ENCODE data around the gene STXBP6. TPM values are rescaled to one million over a fixed set of nuclear protein-coding genes. Genes with fewer than 3 reads are reported as not detected.

Gene STXBP6
- total RNA-seq, 2 experiments from 2014 or later: not detected

- Mint-ChIP-seq H3K27me3 (peaks cover 12% of the 10 kb centered on the region), H3K4me1 (peaks cover 4% of the 10 kb centered on the region), H3K4me3 (no peak overlapping the region), H3K9me3 (ENCODE audit: low read depth) (no peaks in the 10 kb centered on the region), H3K27ac (no peak overlapping the region), H3K36me3 (no peaks in the 10 kb centered on the region)
- no peak for ATAC-seq
- no peak for DNase-seq
- CTCF ChIA-PET: no interaction called here
Observed at GRCh38 chr14:24802236-24802635, 247.7 kb downstream of the STXBP6 start.

GRCh38 chr14:24801024-24801423 lies 248.9 kb downstream of the STXBP6 start:
- DNase-seq (no peak), ATAC-seq (no peak)
- no peak overlapping the region for H3K27ac Mint-ChIP-seq
- CTCF ChIA-PET: no interaction called here
- no peak overlapping the region for H3K4me3 Mint-ChIP-seq
- H3K27me3 Mint-ChIP-seq: peaks cover 9% of the 10 kb centered on the region
- no peaks in the 10 kb centered on the region for H3K36me3 Mint-ChIP-seq
- H3K4me1 Mint-ChIP-seq: peaks cover 4% of the 10 kb centered on the region
- H3K9me3 Mint-ChIP-seq (ENCODE audit: low read depth): no peaks in the 10 kb centered on the region

GRCh38 chr14:24798911-24799462 lies 251.0 kb downstream of the STXBP6 start:
- CTCF ChIA-PET: no interaction called here
- Mint-ChIP-seq H3K36me3 (no peaks in the 10 kb centered on the region), H3K4me3 (no peak overlapping the region), H3K9me3 (ENCODE audit: low read depth) (no peaks in the 10 kb centered on the region), H3K4me1 (peaks cover 4% of the 10 kb centered on the region), H3K27ac (no peak overlapping the region), H3K27me3 (peaks cover 9% of the 10 kb centered on the region)
- no peak for DNase-seq
- no peak for ATAC-seq

GRCh38 chr14:24795406-24795805 lies 254.5 kb downstream of the STXBP6 start:
- CTCF ChIA-PET: no interaction called here
- Mint-ChIP-seq H3K4me3 (no peak overlapping the region), H3K27me3 (peaks cover 17% of the 10 kb centered on the region), H3K27ac (no peak overlapping the region), H3K4me1 (peaks cover 4% of the 10 kb centered on the region), H3K36me3 (no peaks in the 10 kb centered on the region), H3K9me3 (ENCODE audit: low read depth) (no peaks in the 10 kb centered on the region)
- ATAC-seq: no peak
- DNase-seq: no peak

GRCh38 chr14:24794644-24795305 lies 255.2 kb downstream of the STXBP6 start:
- no peaks in the 10 kb centered on the region for H3K9me3 Mint-ChIP-seq (ENCODE audit: low read depth)
- H3K27me3 Mint-ChIP-seq: peaks cover 17% of the 10 kb centered on the region
- H3K4me1 Mint-ChIP-seq: peaks cover 4% of the 10 kb centered on the region
- no peak for DNase-seq
- CTCF ChIA-PET: no interaction called here
- ATAC-seq: no peak
- no peak overlapping the region for H3K27ac Mint-ChIP-seq
- H3K36me3 Mint-ChIP-seq: no peaks in the 10 kb centered on the region
- no peak overlapping the region for H3K4me3 Mint-ChIP-seq

- ATAC-seq: no peak
- Mint-ChIP-seq H3K27me3 (peaks cover 29% of the 10 kb centered on the region), H3K9me3 (ENCODE audit: low read depth) (no peaks in the 10 kb centered on the region), H3K36me3 (no peaks in the 10 kb centered on the region), H3K4me1 (no peaks in the 10 kb centered on the region), H3K27ac (no peak overlapping the region), H3K4me3 (no peak overlapping the region)
- DNase-seq: no peak
- CTCF ChIA-PET: no interaction called here
Observed at GRCh38 chr14:24790196-24790595, 259.8 kb downstream of the STXBP6 start.

GRCh38 chr14:24789378-24789884 lies 260.5 kb downstream of the STXBP6 start:
- Mint-ChIP-seq H3K27ac (no peak overlapping the region), H3K4me3 (no peak overlapping the region), H3K27me3 (peaks cover 27% of the 10 kb centered on the region), H3K9me3 (ENCODE audit: low read depth) (no peaks in the 10 kb centered on the region), H3K4me1 (no peaks in the 10 kb centered on the region), H3K36me3 (no peaks in the 10 kb centered on the region)
- CTCF ChIA-PET: no interaction called here
- ATAC-seq (no peak), DNase-seq (no peak)

- Mint-ChIP-seq H3K27me3 (peaks cover 16% of the 10 kb centered on the region), H3K36me3 (no peaks in the 10 kb centered on the region), H3K27ac (no peak overlapping the region), H3K4me3 (no peak overlapping the region), H3K4me1 (no peaks in the 10 kb centered on the region), H3K9me3 (ENCODE audit: low read depth) (no peaks in the 10 kb centered on the region)
- ATAC-seq (no peak), DNase-seq (no peak)
- CTCF ChIA-PET: no interaction called here
Observed at GRCh38 chr14:24785698-24786097, 264.2 kb downstream of the STXBP6 start.

GRCh38 chr14:24784981-24785380 lies 265.0 kb downstream of the STXBP6 start:
- H3K27ac Mint-ChIP-seq: no peak overlapping the region
- no peak overlapping the region for H3K4me3 Mint-ChIP-seq
- H3K27me3 Mint-ChIP-seq: peaks cover 20% of the 10 kb centered on the region
- no peaks in the 10 kb centered on the region for H3K9me3 Mint-ChIP-seq (ENCODE audit: low read depth)
- ATAC-seq (no peak), DNase-seq (no peak)
- no peaks in the 10 kb centered on the region for H3K36me3 Mint-ChIP-seq
- CTCF ChIA-PET: no interaction called here
- no peaks in the 10 kb centered on the region for H3K4me1 Mint-ChIP-seq

- DNase-seq (no peak), ATAC-seq (no peak)
- Mint-ChIP-seq H3K9me3 (ENCODE audit: low read depth) (no peaks in the 10 kb centered on the region), H3K4me1 (no peaks in the 10 kb centered on the region), H3K27ac (no peak overlapping the region), H3K27me3 (peaks cover 12% of the 10 kb centered on the region), H3K4me3 (no peak overlapping the region), H3K36me3 (no peaks in the 10 kb centered on the region)
- CTCF ChIA-PET: no interaction called here
Observed at GRCh38 chr14:24783791-24784190, 266.2 kb downstream of the STXBP6 start.

GRCh38 chr14:24780281-24780680 lies 269.7 kb downstream of the STXBP6 start:
- CTCF ChIA-PET: interaction anchor here (1.8 kb wide), 1 partner anchor 12 kb away, joined by 4 read pairs; no protein-coding TSS in a partner anchor
- Mint-ChIP-seq H3K9me3 (ENCODE audit: low read depth) (no peaks in the 10 kb centered on the region), H3K4me3 (no peak overlapping the region), H3K27me3 (peaks cover 10% of the 10 kb centered on the region), H3K36me3 (no peaks in the 10 kb centered on the region), H3K27ac (no peak overlapping the region), H3K4me1 (no peaks in the 10 kb centered on the region)
- ATAC-seq (no peak), DNase-seq (no peak)

- DNase-seq (no peak), ATAC-seq (no peak)
- Mint-ChIP-seq H3K36me3 (no peaks in the 10 kb centered on the region), H3K9me3 (ENCODE audit: low read depth) (no peaks in the 10 kb centered on the region), H3K4me1 (no peaks in the 10 kb centered on the region), H3K27ac (no peak overlapping the region), H3K27me3 (peaks cover 24% of the 10 kb centered on the region), H3K4me3 (no peak overlapping the region)
- CTCF ChIA-PET: no interaction called here
Observed at GRCh38 chr14:24777678-24778077, 272.3 kb downstream of the STXBP6 start.

GRCh38 chr14:24775950-24776349 lies 274.0 kb downstream of the STXBP6 start:
- CTCF ChIA-PET: no interaction called here

GRCh38 chr14:24774187-24774915 lies 275.6 kb downstream of the STXBP6 start:
- DNase-seq (no peak), ATAC-seq (no peak)
- no peaks in the 10 kb centered on the region for H3K9me3 Mint-ChIP-seq (ENCODE audit: low read depth)
- CTCF ChIA-PET: no interaction called here
- no peaks in the 10 kb centered on the region for H3K4me1 Mint-ChIP-seq
- no peaks in the 10 kb centered on the region for H3K36me3 Mint-ChIP-seq
- no peak overlapping the region for H3K27ac Mint-ChIP-seq
- H3K4me3 Mint-ChIP-seq: no peak overlapping the region
- H3K27me3 Mint-ChIP-seq: peaks cover 38% of the 10 kb centered on the region

More at GRCh38 chr14:24775950-24776349, 274.0 kb downstream of the STXBP6 start:
- Mint-ChIP-seq H3K27me3 (peaks cover 32% of the 10 kb centered on the region), H3K36me3 (no peaks in the 10 kb centered on the region), H3K27ac (no peak overlapping the region), H3K4me3 (no peak overlapping the region), H3K4me1 (no peaks in the 10 kb centered on the region), H3K9me3 (ENCODE audit: low read depth) (no peaks in the 10 kb centered on the region)
- DNase-seq: no peak
- no peak for ATAC-seq
